Coronary artery (tissue), 2 donors: Measurements from ENCODE around the gene PIEZO2.
"Not testable (repeated sequence)": the region's sequence is repeated elsewhere in the genome, so short reads cannot be mapped to it uniquely, and the experiment has no call there.

Experiments used
- DNase-seq: peaks from one replicate; pipeline ENCODE4 v3.0.0-alpha.2; 2017; ENCODE audit warnings: low spot score
- H3K27ac ChIP-seq, 2 donors: fragments of 200-600 bp; sonication (generic); one replicate each; pipeline ENCODE4 v1.5.1; 2016 to 2019
- H3K4me3 ChIP-seq: fragments of 200-600 bp; sonication (generic); 2 replicates; pipeline ENCODE4 v1.5.1; 2016; ENCODE audit warnings: mild to moderate bottlenecking, moderate library complexity
- CTCF ChIP-seq: fragments of 200-600 bp; sonication (generic); IDR thresholded peaks from one replicate; pipeline ENCODE4 v1.5.1; 2019; ENCODE audit warnings: antibody characterized with exemption

Gene PIEZO2

GRCh38 chr18:11175266-11175979 lies 26.1 kb upstream of the PIEZO2 start:
- DNase-seq = no peak
- Histone ChIP-seq H3K27ac (peak overlapping the region in 1 of 2 donors; percentile 70), H3K4me3 (peak overlapping the region; percentile 35)
- no peak for TF ChIP-seq CTCF

GRCh38 chr18:11174179-11174578 lies 24.8 kb upstream of the PIEZO2 start:
- not testable (repeated sequence) for DNase-seq
- Histone ChIP-seq H3K4me3 (peak overlapping the region; percentile 39), H3K27ac (peak overlapping the region in 1 of 2 donors; percentile 72)

GRCh38 chr18:11167778-11168177 lies 18.4 kb upstream of the PIEZO2 start:
- H3K4me3 ChIP-seq = no peak overlapping the region
- no peak overlapping the region for H3K27ac ChIP-seq
- no peak for DNase-seq
- TF ChIP-seq CTCF = no peak

GRCh38 chr18:11165952-11166351 lies 16.6 kb upstream of the PIEZO2 start:
- Histone ChIP-seq H3K27ac (no peak overlapping the region), H3K4me3 (no peak overlapping the region)
- DNase-seq = no peak
- no peak for TF ChIP-seq CTCF

- no peak for DNase-seq
- Histone ChIP-seq H3K27ac (no peak overlapping the region), H3K4me3 (no peak overlapping the region)
- no peak for TF ChIP-seq CTCF
Observed at GRCh38 chr18:11165138-11165537, 15.8 kb upstream of the PIEZO2 start.

GRCh38 chr18:11163665-11164064 lies 14.3 kb upstream of the PIEZO2 start:
- no peak overlapping the region for H3K4me3 ChIP-seq
- H3K27ac ChIP-seq = no peak overlapping the region
- no peak for DNase-seq
- no peak for TF ChIP-seq CTCF

- no peak for DNase-seq
- Histone ChIP-seq H3K27ac (no peak overlapping the region), H3K4me3 (no peak overlapping the region)
- no peak for TF ChIP-seq CTCF
Observed at GRCh38 chr18:11162889-11163288, 13.5 kb upstream of the PIEZO2 start.
